ENCODE results near the gene CRYBA4.
A peak's percentile ranks its signal among the peaks of the same experiment; 100 is the strongest.

CRYBA4 gene

DNA sequence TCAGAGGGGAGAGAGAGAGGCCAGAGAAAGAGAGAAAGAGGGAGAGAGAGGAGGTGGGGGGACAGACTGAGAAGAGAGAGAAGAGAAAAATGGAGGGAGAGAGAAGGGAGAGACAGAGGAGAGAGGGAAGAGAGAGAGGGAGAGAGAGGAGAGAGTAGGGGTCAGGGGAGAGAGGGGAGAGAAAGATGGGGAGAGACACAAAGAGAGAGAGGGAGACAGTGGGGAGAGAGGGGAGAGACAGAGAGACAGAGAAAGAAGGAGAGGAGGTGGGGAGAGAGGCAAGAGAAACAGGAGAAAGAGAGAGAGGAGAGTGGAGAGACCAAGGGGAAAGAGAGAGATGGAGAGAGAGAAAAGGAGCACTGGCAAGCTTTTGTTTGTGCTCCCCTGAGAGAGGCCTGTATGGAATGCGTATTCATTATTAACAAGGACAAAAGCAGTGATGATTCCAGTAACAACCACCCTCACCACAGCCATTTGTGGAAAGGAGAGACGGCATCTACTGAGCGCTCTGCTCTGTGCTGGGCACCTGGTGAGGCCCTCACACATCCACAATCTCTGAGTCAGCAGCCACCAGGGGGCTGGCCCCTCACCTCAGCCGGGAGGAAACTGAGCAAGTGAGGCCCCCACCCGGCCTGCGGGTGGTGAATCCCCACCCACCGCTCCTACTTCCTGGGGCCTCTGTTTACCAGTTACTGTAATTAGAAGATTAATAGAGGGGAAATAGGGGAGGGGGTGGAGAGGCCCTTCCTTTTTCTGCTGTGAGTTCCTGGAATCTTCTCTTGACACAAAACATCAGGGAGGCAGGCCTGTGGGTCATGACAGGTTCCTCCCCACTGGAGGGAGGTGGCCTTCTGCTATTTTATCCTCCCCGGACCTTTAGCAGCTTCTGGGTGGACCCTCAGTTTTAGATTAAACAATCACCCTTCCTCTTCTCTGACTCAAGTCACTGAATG lies 21.0 kb downstream of the CRYBA4 start:
- no peak for DNase-seq (ENCODE audit: low read depth, low spot score)
- H3K36me3 ChIP-seq (ENCODE audit: insufficient read depth, insufficient read length, low read length), result no peaks in the 10 kb centered on the region
- TF ChIP-seq YY1 (IDR thresholded peaks at IDR 0.05; ENCODE audit: insufficient read depth, insufficient read length) (no peak), SUZ12 (IDR thresholded peaks at IDR 0.05; ENCODE audit: extremely low read depth, insufficient read depth, insufficient read length) (no peak), ZNF274 (IDR thresholded peaks at IDR 0.05; ENCODE audit: low read depth, low read length) (no peak)
- peaks cover 14% of the 10 kb centered on the region for H3K4me1 ChIP-seq (ENCODE audit: insufficient read depth, insufficient read length)
- H3K9me3 ChIP-seq (ENCODE audit: insufficient read depth, low read length), result no peaks in the 10 kb centered on the region
- H3K9ac ChIP-seq (ENCODE audit: insufficient read length, low read depth), result no peak overlapping the region
- peaks cover 11% of the 10 kb centered on the region for H3K27me3 ChIP-seq (ENCODE audit: insufficient read depth, insufficient read length)
- no peak overlapping the region for H3K4me3 ChIP-seq (ENCODE audit: insufficient read length, low read depth)

- Histone ChIP-seq H3K9ac (ENCODE audit: insufficient read length, low read depth) (no peak overlapping the region), H3K4me3 (ENCODE audit: insufficient read length, low read depth) (no peak overlapping the region), H3K9me3 (ENCODE audit: insufficient read depth, low read length) (no peaks in the 10 kb centered on the region), H3K36me3 (ENCODE audit: insufficient read depth, insufficient read length, low read length) (no peaks in the 10 kb centered on the region), H3K4me1 (ENCODE audit: insufficient read depth, insufficient read length) (peaks cover 14% of the 10 kb centered on the region), H3K27me3 (ENCODE audit: insufficient read depth, insufficient read length) (peaks cover 11% of the 10 kb centered on the region)
- DNase-seq (ENCODE audit: low read depth, low spot score), result no peak
- TF ChIP-seq SUZ12 (IDR thresholded peaks at IDR 0.05; ENCODE audit: extremely low read depth, insufficient read depth, insufficient read length) (no peak), YY1 (IDR thresholded peaks at IDR 0.05; ENCODE audit: insufficient read depth, insufficient read length) (no peak), ZNF274 (IDR thresholded peaks at IDR 0.05; ENCODE audit: low read depth, low read length) (no peak)
Observed at GRCh38 chr22:26643418-26644100, 21.8 kb downstream of the CRYBA4 start.

DNA sequence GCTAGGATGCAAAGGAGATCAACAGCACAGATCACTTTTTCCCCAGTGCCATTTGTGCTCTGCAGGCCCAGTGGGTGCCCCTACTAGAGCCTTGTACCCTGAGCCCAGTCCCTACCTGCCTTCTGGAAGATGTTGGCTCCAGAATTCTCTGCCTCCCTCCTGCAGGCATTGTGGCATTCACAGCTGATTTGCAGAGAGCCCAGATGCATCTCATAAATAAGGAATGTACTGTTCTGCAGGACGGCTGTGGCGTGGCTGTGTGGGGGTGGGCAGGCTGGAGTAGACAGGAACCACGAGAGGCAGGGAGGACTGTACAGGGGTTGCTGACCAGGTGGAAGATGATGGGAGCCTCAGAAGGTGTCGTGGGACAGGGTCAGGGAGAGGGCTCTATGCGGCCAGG lies 24.4 kb downstream of the CRYBA4 start:
- no peaks in the 10 kb centered on the region for H3K36me3 ChIP-seq (ENCODE audit: insufficient read depth, insufficient read length, low read length)
- H3K27me3 ChIP-seq (ENCODE audit: insufficient read depth, insufficient read length), result peaks cover 27% of the 10 kb centered on the region
- no peaks in the 10 kb centered on the region for H3K9me3 ChIP-seq (ENCODE audit: insufficient read depth, low read length)
- H3K4me1 ChIP-seq (ENCODE audit: insufficient read depth, insufficient read length), result peaks cover 14% of the 10 kb centered on the region
- H3K4me3 ChIP-seq (ENCODE audit: insufficient read length, low read depth), result no peak overlapping the region
- no peak for DNase-seq (ENCODE audit: low read depth, low spot score)
- peak overlapping the region; percentile 32 for H3K9ac ChIP-seq (ENCODE audit: insufficient read length, low read depth)
- TF ChIP-seq ZNF274 (IDR thresholded peaks at IDR 0.05; ENCODE audit: low read depth, low read length), result no peak
- no peak for TF ChIP-seq YY1 (IDR thresholded peaks at IDR 0.05; ENCODE audit: insufficient read depth, insufficient read length)
- no peak for TF ChIP-seq SUZ12 (IDR thresholded peaks at IDR 0.05; ENCODE audit: extremely low read depth, insufficient read depth, insufficient read length)

DNA sequence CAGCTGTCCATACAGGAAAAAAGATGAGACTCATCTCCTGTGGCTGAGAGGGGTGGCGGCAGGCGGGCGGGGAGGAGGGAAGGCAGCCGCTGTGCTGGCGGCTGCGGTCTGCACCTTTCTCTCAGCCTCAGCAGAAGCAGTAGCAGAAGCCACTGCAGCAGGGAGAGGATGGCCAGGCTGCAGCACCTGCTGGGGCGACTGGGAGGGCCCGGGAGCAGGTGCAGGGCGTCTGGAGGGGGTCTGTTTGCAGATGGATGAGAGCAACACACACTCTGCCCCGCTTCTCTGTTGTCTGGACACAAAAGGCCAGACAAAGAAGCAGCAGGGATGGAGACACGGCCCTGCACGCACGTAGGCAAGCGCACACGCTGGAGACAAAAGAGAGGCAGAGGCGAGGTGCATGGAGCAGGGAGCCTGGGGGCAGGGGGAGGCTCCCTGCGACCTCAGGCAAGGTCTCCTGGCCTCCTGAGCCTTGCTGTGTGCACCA lies 26.3 kb downstream of the CRYBA4 start:
- no peak overlapping the region for H3K4me3 ChIP-seq (ENCODE audit: insufficient read length, low read depth)
- peaks cover 38% of the 10 kb centered on the region for H3K27me3 ChIP-seq (ENCODE audit: insufficient read depth, insufficient read length)
- TF ChIP-seq ZNF274 (IDR thresholded peaks at IDR 0.05; ENCODE audit: low read depth, low read length) (no peak), YY1 (IDR thresholded peaks at IDR 0.05; ENCODE audit: insufficient read depth, insufficient read length) (no peak), SUZ12 (IDR thresholded peaks at IDR 0.05; ENCODE audit: extremely low read depth, insufficient read depth, insufficient read length) (no peak)
- H3K9ac ChIP-seq (ENCODE audit: insufficient read length, low read depth), result no peak overlapping the region
- H3K36me3 ChIP-seq (ENCODE audit: insufficient read depth, insufficient read length, low read length), result no peaks in the 10 kb centered on the region
- peak; percentile 81 for DNase-seq (ENCODE audit: low read depth, low spot score)
- no peaks in the 10 kb centered on the region for H3K9me3 ChIP-seq (ENCODE audit: insufficient read depth, low read length)
- H3K4me1 ChIP-seq (ENCODE audit: insufficient read depth, insufficient read length), result peaks cover 14% of the 10 kb centered on the region

DNA sequence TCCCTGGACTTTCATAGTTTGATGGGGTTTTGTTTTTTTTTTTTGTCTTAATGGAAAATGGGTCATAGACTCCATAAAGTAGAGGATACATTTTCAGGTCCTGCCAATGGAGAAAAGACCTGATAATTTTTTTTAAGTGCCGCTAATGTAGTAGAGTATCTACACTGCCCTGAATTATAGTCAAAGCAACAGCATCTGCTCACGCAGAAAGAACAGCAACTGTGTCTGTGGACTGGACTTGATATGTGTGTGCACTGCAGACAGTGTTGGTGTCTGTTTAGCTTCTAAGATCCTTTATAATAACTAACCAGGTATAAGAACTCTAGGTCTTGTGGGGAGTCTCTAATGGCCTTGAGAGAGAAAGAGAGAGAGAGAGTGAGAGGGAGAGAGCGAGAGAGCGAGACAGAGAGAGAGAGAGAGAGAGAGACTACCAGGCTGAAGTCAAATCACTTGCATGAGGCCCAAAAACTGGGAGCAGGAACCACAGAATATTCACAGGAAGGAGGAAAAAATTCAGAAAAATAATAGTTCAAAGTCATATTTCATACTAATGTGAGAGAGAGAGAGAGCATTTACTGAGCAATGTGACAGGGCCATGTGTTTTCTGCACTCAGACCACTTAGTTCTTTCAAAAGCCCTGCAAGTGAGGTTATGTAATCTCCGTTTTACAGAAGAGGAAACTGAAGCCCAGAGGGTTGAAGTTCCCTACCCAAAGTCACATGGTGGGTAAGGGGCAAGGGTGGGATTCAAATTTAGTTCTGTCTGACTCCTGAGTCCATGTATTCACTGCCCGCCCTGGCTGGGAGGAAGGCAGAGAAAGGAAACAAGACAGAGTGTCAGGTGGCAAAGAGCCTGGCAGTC lies 27.0 kb downstream of the CRYBA4 start:
- peaks cover 40% of the 10 kb centered on the region for H3K27me3 ChIP-seq (ENCODE audit: insufficient read depth, insufficient read length)
- H3K36me3 ChIP-seq (ENCODE audit: insufficient read depth, insufficient read length, low read length), result no peaks in the 10 kb centered on the region
- peaks cover 11% of the 10 kb centered on the region for H3K4me1 ChIP-seq (ENCODE audit: insufficient read depth, insufficient read length)
- TF ChIP-seq YY1 (IDR thresholded peaks at IDR 0.05; ENCODE audit: insufficient read depth, insufficient read length) (no peak), SUZ12 (IDR thresholded peaks at IDR 0.05; ENCODE audit: extremely low read depth, insufficient read depth, insufficient read length) (no peak), ZNF274 (IDR thresholded peaks at IDR 0.05; ENCODE audit: low read depth, low read length) (no peak)
- no peak overlapping the region for H3K4me3 ChIP-seq (ENCODE audit: insufficient read length, low read depth)
- no peak for DNase-seq (ENCODE audit: low read depth, low spot score)
- peak overlapping the region; percentile 26 for H3K9ac ChIP-seq (ENCODE audit: insufficient read length, low read depth)
- H3K9me3 ChIP-seq (ENCODE audit: insufficient read depth, low read length), result no peaks in the 10 kb centered on the region

DNA sequence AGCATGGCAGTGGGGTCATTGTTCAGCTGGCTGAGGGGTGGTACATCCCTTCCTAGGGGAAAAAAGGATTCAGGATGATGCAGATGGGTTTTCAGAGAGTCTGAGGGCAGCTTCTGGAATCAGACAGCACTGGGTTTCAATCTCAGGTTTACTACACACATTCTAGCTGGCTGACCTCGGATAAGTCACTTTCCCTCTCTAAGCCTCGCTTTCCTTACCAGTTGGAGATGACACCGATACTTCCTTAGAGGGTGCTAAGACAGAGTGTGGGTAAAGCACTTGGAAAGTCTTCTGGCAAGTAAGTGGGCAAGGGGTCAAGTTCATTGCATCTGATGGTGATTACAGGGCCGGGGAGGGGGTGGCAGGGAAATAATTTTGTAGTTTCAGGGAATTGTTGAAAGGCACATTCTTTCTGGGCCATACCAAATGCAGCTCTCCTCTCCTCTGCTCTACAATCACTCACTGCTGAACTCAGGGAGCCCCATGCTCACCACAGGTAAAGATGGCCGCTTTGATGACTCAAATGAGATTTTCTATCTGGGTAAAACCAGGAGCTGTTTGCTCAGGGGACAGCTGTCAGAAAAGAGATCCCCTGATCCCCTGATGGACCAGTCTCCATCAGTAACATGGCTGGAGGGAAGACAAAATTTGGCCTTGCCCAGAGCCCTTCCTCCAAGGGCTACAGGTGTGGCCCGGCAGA lies 29.1 kb downstream of the CRYBA4 start:
- Histone ChIP-seq H3K36me3 (ENCODE audit: insufficient read depth, insufficient read length, low read length) (no peaks in the 10 kb centered on the region), H3K9me3 (ENCODE audit: insufficient read depth, low read length) (no peaks in the 10 kb centered on the region), H3K9ac (ENCODE audit: insufficient read length, low read depth) (no peak overlapping the region), H3K4me1 (ENCODE audit: insufficient read depth, insufficient read length) (peaks cover 7% of the 10 kb centered on the region), H3K27me3 (ENCODE audit: insufficient read depth, insufficient read length) (peaks cover 45% of the 10 kb centered on the region), H3K4me3 (ENCODE audit: insufficient read length, low read depth) (no peak overlapping the region)
- no peak for TF ChIP-seq ZNF274 (IDR thresholded peaks at IDR 0.05; ENCODE audit: low read depth, low read length)
- no peak for TF ChIP-seq SUZ12 (IDR thresholded peaks at IDR 0.05; ENCODE audit: extremely low read depth, insufficient read depth, insufficient read length)
- TF ChIP-seq YY1 (IDR thresholded peaks at IDR 0.05; ENCODE audit: insufficient read depth, insufficient read length), result no peak
- no peak for DNase-seq (ENCODE audit: low read depth, low spot score)

Data from NT2/D1 (cell line).